ES-I3 (cell line): Measurements from ENCODE around the gene AHRR.

Experiments used
- H3K36me3 ChIP-seq: 2 replicates; pipeline ENCODE4 v1.6.1; 2013; ENCODE audit warnings: mild to moderate bottlenecking, low read length, control low read depth, moderate library complexity; ENCODE audit not compliant: insufficient read depth
- H3K4me1 ChIP-seq: 2 replicates; pipeline ENCODE4 v1.6.1; 2013; ENCODE audit warnings: mild to moderate bottlenecking, control low read depth, low read length; ENCODE audit not compliant: insufficient read depth
- H3K9ac ChIP-seq: 2 replicates; pipeline ENCODE4 v1.6.1; 2013; ENCODE audit warnings: low read depth, mild to moderate bottlenecking, low read length, moderate library complexity
- H3K9me3 ChIP-seq: 2 replicates; pipeline ENCODE4 v1.6.1; 2013; ENCODE audit warnings: mild to moderate bottlenecking, low read length, moderate library complexity; ENCODE audit not compliant: control insufficient read depth, insufficient read depth

Gene AHRR

DNA sequence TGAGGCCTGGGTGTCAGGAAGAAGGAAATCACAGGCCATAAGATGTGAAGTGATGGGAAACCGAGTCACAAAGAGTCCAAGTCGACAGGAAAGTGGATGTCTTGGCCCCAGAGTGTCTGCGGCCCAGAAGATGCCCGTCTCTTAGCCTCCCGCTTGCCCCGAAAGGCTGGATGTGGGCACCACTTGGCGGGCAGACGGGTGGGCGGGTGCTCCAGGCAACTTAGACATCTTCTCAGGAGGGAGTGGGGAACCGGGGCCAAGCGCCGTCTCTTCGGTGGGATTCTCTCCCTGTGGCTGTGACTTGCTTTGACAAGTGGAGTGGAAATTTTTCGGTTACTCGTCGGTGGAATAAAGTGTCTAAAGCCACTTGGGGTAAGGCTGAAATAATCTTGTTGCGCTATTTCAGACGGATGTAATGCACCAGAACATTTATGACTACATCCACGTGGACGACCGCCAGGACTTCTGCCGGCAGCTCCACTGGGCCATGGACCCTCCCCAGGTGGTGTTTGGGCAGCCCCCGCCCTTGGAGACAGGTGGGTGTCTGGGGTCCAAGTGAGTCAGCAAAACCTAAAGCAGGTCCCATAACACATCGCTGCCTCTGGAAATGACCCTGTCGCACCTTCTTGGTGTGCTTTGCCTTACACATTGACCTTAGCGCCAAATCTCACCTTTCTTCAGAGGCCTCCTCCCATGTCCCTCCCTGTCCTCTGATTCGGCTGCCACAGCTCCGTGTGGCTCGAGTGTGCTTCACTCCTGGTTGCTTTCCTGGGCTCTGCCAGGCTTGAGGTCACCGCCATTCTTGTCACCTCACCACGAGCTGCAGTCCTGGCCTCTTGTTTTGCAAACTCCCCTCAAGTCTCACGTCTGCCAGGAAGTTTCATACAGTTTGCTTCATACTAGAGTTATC, 101.1 kb downstream of the AHRR start:
- Histone ChIP-seq H3K4me1 (0 out of 2 replicates have a peak, but pooled peaks cover 4% of the 10 kb centered on the region), H3K9me3 (no peaks in the 10 kb centered on the region), H3K36me3 (no peaks in the 10 kb centered on the region), H3K9ac (no peak overlapping the region)

DNA sequence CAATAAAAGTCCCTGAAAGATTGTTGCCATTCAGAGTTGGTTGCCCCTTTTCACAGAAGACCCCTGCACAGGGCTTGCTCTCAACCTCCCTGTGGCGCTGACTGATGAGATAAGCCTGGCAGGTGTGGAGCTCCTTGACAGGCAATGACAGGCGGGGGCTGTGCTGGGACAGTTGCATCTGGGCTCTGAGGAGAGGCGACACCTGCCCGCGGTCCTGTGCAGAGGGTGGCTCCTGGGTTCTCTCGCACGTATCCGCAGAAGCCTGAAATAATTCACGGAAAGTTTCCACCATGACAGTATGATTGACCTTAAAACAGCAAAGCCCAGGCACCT, 101.7 kb downstream of the AHRR start:
- no peaks in the 10 kb centered on the region for H3K36me3 ChIP-seq
- 0 out of 2 replicates have a peak, but pooled peaks cover 4% of the 10 kb centered on the region for H3K4me1 ChIP-seq

DNA sequence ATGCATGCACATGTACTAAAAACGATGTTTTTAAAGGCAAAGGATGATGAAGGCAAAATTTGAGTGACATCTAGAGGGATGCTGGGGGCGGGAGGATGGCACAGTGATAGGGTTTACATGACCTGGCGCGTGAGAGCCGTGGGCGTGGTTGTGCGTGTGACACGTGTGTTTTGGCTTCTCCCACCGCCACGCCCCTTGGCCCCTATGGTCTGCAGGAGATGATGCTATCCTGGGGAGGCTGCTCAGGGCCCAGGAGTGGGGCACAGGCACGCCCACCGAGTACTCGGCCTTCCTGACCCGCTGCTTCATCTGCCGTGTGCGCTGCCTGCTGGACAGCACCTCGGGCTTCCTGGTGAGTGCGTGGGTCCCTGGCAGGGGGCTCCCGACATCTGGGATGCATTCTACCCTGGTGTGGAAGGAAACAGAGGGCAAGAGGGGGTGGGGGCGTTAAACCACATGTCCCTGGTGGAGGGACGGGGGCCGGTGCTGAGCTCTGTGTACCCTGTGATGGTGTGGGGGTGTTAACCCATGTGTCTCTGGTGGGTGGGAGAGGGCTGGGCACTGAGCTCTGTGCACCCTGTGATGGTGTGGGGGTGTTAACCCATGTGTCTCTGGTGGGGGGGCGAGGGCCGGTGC, 102.2 kb downstream of the AHRR start:
- Histone ChIP-seq H3K9ac (no peak overlapping the region), H3K36me3 (no peaks in the 10 kb centered on the region), H3K4me1 (0 out of 2 replicates have a peak, but pooled peaks cover 4% of the 10 kb centered on the region), H3K9me3 (no peaks in the 10 kb centered on the region)

More for the DNA sequence above, 101.7 kb downstream of the AHRR start:
- no peak overlapping the region for H3K9ac ChIP-seq
- no peaks in the 10 kb centered on the region for H3K9me3 ChIP-seq

DNA sequence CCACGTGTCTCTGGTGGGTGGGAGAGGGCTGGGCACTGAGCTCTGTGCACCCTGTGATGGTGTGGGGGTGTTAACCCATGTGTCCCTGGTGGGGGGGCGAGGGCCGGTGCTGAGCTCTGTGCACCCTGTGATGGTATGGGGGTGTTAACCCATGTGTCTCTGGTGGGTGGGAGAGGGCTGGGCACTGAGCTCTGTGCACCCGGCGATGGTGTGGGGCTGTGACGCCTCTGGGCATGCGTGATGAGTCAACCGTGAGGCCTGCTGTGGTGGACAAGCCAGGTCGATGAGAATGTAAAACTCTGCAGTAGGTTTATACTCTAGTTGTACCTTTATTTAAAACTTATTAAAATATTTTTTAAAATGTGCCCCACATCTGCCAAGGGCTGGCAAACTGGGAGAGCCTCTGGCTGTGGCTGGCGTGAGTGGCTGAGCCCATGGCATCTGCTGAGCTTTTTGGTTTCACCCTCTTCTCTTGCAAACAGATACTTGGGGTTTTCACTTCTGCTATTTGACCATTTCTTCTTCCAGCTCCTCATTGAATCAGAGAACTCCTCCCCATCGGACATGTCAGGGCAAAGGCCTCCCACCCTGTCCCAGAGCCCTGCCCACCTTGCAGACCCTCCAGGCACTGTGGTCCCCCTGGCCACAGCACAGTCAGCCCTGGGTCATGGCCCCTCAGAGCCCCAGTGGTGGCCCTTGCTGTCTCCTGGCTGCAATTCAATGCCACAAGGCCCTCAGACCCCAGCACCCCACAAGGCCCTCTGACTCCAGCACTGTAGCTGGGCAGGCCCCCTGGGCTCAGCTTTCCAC, 103.0 kb downstream of the AHRR start:
- H3K9me3 ChIP-seq = no peaks in the 10 kb centered on the region
- no peaks in the 10 kb centered on the region for H3K36me3 ChIP-seq
- no peak overlapping the region for H3K9ac ChIP-seq
- H3K4me1 ChIP-seq = 0 out of 2 replicates have a peak, but pooled peaks cover 4% of the 10 kb centered on the region

DNA sequence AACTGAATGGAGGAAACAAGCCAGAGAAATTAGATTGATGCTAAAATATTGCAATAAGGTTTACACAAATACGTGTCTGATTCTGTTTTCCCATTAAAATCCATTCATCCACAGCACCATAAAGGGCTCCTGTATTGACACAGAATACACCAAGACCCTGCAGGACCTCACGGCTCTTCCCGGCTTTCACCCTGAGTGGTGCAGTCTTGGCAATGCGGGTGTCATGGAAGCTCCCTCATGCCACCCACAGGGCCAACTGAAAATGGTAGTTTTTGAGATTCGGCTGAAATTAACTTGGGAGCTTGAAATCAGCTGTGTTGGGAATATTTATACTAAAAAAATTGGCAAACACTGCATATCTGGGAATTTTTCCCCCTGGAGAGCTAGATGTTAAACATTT, 104.2 kb downstream of the AHRR start:
- Histone ChIP-seq H3K9me3 (no peaks in the 10 kb centered on the region), H3K4me1 (0 out of 2 replicates have a peak, but pooled peaks cover 4% of the 10 kb centered on the region), H3K9ac (no peak overlapping the region), H3K36me3 (no peaks in the 10 kb centered on the region)

DNA sequence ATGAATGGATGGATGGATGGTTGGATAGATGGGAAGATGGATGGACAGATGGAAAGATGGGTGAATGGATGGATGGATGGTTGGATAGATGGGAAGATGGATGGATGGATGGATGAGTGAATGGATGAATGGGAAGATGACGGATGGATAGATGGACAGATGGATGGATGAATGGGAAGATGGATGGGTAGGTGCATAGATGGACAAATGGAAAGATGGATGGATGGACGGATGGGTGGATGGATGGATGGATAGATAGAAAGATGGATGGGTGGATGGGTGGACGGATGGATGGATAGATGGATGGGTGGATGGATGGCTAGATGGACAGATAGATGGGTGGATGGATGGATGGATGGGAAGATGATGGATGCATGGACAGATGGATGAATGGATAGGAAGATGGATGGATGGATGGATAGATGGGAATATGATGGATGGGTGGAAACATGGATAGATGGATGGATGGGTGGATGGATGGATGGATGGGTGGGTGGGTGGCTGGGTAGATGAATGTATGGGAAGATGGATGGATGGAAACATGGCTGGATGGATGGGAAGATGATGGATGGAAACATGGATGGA, 105.0 kb downstream of the AHRR start:
- Histone ChIP-seq H3K9me3 (no peaks in the 10 kb centered on the region), H3K36me3 (no peaks in the 10 kb centered on the region), H3K9ac (no peak overlapping the region), H3K4me1 (0 out of 2 replicates have a peak, but pooled peaks cover 4% of the 10 kb centered on the region)

DNA sequence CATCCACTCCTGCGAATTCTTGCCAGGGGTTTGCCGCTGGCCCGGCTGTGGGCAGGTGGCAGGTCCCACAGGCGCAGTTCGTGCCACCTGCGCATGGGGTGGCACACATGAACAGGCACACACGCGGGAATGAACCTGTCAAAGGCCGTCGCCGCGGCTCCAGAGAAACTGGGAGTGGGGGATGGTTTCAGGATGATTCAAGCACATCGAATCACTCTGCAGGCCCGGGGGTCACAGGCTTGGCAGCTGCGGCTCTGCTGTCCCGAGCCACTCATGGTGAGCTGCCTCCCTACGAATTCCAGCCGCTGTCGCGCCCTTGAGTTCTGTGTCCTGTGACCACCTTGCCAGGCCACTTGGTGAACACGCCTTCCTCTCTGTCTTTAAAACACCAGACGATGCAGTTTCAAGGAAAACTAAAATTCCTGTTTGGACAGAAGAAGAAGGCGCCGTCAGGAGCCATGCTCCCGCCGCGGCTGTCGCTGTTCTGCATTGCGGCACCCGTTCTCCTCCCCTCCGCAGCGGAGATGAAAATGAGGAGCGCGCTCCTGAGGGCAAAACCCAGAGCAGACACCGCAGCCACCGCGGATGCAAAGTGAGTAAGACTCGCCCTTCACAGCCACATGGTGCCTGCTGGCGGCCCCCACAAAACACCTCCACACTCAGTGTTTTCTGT, 106.0 kb downstream of the AHRR start:
- Histone ChIP-seq H3K9me3 (no peaks in the 10 kb centered on the region), H3K9ac (no peak overlapping the region), H3K4me1 (0 out of 2 replicates have a peak, but pooled peaks cover 4% of the 10 kb centered on the region), H3K36me3 (no peaks in the 10 kb centered on the region)

DNA sequence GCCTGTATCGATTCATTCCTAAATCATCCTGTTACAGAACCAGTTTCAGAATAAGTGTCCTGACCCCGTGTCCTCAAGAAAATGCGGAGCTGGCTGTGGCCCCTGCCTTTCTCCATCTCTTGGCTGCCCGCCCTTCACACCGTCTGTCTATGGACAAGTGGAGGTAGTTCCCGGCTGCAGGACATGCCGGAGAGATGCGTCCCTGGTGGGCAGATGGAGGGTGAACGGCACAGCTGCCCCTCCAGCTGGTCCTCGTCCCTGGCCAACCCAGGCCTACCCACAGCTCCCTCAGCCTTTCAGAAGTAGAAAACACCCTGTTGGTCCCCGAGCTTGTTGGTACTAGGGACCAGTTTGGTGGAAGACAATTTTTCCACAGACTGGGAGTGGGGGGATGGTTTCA, 106.7 kb downstream of the AHRR start:
- no peaks in the 10 kb centered on the region for H3K36me3 ChIP-seq
- no peak overlapping the region for H3K9ac ChIP-seq
- H3K4me1 ChIP-seq = 0 out of 2 replicates have a peak, but pooled peaks cover 4% of the 10 kb centered on the region
- H3K9me3 ChIP-seq = no peaks in the 10 kb centered on the region

DNA sequence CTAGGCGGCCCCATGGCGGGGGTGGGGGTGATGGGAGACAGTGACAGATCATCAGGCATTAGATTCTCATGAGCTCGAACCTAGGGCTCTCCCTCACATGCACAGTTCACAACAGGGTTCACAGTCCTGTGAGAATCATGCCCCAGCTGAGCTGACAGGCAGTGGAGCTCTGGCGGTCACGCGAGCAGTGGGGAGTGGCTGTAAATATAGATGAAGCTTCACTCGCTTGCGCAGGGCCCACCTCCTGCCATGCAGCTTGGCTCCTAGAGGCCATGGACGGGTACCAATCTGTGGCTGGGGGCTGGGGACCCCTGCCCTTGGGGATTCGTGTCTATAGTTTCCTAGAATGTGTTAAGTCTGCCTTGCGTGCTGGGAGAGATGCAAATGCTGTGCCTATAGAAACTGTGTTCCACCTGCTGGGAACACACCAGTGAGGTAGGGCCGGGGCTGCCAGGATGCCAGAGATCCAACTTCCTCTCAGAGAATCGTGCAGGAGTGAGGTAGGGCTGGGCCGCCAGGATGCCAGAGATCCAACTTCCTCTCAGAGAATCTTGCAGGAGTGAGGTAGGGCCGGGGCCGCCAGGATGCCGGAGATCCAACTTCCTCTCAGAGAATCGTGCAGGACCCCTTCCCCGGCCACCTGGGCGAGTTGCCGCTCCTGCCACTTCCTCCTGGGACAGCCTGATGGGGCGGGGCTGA, 107.4 kb downstream of the AHRR start:
- H3K9me3 ChIP-seq = no peaks in the 10 kb centered on the region
- 0 out of 2 replicates have a peak, but pooled peaks cover 4% of the 10 kb centered on the region for H3K4me1 ChIP-seq
- no peak overlapping the region for H3K9ac ChIP-seq
- no peaks in the 10 kb centered on the region for H3K36me3 ChIP-seq

DNA sequence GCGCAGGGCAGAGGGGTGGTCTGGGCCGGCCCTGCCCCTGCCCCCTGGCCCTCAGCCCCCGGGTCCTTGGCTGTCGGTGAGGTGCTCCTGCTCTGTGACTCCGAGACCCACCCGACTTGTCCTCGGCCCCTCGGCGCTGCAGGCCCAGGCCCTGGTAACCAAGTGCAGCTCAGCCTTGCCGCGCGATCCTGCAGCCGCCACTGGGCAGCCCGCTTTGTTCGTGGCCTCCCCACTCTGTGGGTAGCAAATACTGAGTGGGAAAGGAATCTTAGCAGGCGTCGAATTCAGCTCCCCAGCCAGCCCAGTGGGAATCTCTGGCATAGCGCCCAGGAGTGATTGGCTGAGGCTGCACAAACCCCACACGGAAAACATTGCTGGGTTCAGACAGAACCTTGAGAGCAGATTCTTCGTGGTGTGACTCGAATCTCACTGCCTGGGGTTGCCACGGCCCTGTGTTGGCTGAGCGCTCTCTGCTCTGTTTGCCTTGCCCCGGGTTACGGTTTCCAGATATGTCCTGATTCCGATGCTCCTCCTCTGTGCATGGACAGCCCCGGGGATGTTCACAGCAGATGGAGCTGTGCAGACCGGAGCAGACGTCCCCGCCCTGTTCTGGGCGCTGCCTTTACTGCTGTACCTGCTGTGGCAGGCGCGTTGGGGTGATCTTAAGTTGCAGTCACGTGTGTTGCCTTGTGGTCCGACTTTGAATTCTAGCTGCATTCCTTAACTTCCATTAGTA, 108.1 kb downstream of the AHRR start:
- no peaks in the 10 kb centered on the region for H3K36me3 ChIP-seq
- 0 out of 2 replicates have a peak, but pooled peaks cover 1% of the 10 kb centered on the region for H3K4me1 ChIP-seq
- H3K9ac ChIP-seq = no peak overlapping the region
- no peaks in the 10 kb centered on the region for H3K9me3 ChIP-seq

DNA sequence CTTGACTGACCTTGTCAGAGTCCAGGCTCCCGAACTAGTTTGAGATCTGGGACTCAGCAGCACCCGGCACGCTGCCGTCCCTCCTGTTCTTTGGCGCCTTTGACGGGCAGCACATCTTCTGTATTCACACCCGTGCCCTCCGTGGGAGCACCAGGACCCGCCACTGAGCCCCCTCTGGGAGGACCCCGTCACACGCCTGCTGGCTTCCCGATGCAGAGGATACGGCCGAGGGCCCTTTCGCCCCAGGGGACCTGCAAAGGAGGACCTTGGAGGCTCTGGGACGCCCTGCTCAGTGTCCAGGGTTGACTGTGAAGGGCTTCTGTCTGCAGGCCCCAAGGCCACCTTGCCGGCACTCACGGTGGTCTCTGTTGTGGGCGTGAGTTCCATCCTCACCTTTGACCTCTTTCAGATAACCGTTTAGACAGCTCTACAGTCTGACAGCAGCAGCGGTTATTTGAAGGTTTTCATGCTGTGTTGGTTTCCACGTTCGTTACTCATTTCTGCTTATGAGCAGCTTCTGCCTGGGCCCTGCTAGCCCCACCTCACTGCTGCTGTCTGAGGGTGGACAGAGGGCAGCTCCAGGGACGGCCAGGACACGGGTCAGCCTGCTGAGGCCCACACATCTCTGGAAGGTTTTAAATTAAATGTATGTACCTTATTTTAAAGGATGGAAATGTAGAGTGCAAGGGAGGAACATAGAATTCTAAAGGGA, 108.9 kb downstream of the AHRR start:
- no peaks in the 10 kb centered on the region for H3K9me3 ChIP-seq
- H3K4me1 ChIP-seq = no peaks in the 10 kb centered on the region
- no peaks in the 10 kb centered on the region for H3K36me3 ChIP-seq
- no peak overlapping the region for H3K9ac ChIP-seq

DNA sequence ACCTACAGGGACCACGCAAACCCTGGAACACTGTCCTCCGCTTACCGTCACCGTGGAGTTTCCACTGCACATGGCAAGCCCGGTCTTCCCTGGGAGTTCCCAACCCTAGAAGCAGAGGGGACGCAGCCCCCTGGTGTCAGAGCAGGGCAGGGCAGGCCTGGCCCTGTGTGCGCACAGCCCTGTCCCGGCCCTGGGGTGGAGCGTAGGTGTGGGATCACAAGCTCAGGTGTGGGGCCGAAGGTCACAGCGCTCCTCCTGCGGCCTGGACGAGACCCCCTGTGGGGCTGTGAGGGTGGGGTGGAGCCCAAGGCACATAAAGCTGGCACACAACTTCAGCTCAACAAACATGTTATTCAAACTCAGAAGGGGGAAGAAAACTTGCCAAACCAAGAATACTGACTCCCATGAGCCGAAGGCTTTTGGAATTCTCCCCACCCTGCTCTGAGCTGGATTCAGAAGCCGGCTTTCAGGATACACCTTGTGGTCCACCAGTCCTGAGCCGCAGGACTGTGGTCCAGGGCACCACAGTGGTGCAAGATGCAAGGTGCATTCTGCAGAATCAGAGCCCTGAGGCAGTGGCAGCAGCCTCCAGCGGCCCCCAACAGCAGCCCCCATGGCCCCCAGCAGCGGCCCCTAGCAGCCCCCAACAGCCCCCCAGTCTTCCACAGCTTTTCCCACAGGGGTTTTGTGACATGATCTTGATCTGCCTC, 109.6 kb downstream of the AHRR start:
- Histone ChIP-seq H3K9ac (no peak overlapping the region), H3K36me3 (no peaks in the 10 kb centered on the region), H3K9me3 (no peaks in the 10 kb centered on the region), H3K4me1 (no peaks in the 10 kb centered on the region)
